Mesenchymal stem cell (in vitro differentiated cells and primary cell): Measurements from ENCODE around the gene GPANK1.

Experiments
- DNase-seq: peaks from one replicate; pipeline ENCODE4 v3.0.0-alpha.2; 2013
- H2AFZ ChIP-seq: one replicate; pipeline ENCODE4 v1.6.1; 2013; ENCODE audit warnings: low read depth, mild to moderate bottlenecking, control low read depth, inconsistent platforms, low read length, moderate library complexity
- H2AK5ac ChIP-seq: 2 replicates; pipeline ENCODE4 v1.6.1; 2013; ENCODE audit warnings: low read length, moderate library complexity, mild to moderate bottlenecking, inconsistent platforms; ENCODE audit not compliant: severe bottlenecking
- H2BK120ac ChIP-seq: one replicate; pipeline ENCODE4 v1.6.1; 2013; ENCODE audit warnings: low read depth, mild to moderate bottlenecking, inconsistent platforms, low read length, moderate library complexity
- H2BK12ac ChIP-seq, 2 experiments: one replicate each; pipeline ENCODE4 v1.6.1; 2013; ENCODE audit warnings: inconsistent platforms in 2 of 2, low read length in 2 of 2, mild to moderate bottlenecking in 2 of 2, moderate library complexity in 2 of 2, control low read depth in 1 of 2
- H2BK15ac ChIP-seq: one replicate; pipeline ENCODE4 v1.6.1; 2013; ENCODE audit warnings: mild to moderate bottlenecking, low read depth, inconsistent platforms; ENCODE audit not compliant: poor library complexity, severe bottlenecking
- H2BK5ac ChIP-seq: 2 replicates; pipeline ENCODE4 v1.6.1; 2013; ENCODE audit warnings: low read depth, mild to moderate bottlenecking, low read length, control low read depth, inconsistent platforms; ENCODE audit not compliant: poor library complexity, severe bottlenecking
- H3K14ac ChIP-seq, 2 experiments: one replicate each; pipeline ENCODE4 v1.6.1; 2013; ENCODE audit warnings: inconsistent platforms in 2 of 2, low read length in 2 of 2, control low read depth in 1 of 2, mild to moderate bottlenecking in 1 of 2, moderate library complexity in 1 of 2
- H3K18ac ChIP-seq, 2 experiments: one replicate each; pipeline ENCODE4 v1.6.1; 2013; ENCODE audit warnings: inconsistent platforms in 2 of 2, low read length in 2 of 2, control low read depth in 1 of 2, low read depth in 1 of 2, mild to moderate bottlenecking in 1 of 2
- H3K23ac ChIP-seq, 2 experiments: one replicate each; pipeline ENCODE4 v1.6.1; 2013; ENCODE audit warnings: inconsistent platforms in 2 of 2, low read length in 2 of 2, mild to moderate bottlenecking in 2 of 2, moderate library complexity in 2 of 2, control low read depth in 1 of 2
- H3K27ac ChIP-seq: 2 replicates; pipeline ENCODE4 v1.5.1; 2013; ENCODE audit warnings: mild to moderate bottlenecking, moderate library complexity, low read length, control low read depth, inconsistent platforms; ENCODE audit not compliant: poor library complexity, severe bottlenecking
- H3K27me3 ChIP-seq, 2 experiments: 2 replicates each; pipeline versions ENCODE4 v1.6.1 to v1.7.0; 2013; ENCODE audit warnings: low read length in 2 of 2, mild to moderate bottlenecking in 2 of 2, moderate library complexity in 2 of 2, control low read depth in 1 of 2, inconsistent platforms in 1 of 2; ENCODE audit not compliant: control insufficient read depth in 1 of 2, insufficient read depth in 1 of 2
- H3K36me3 ChIP-seq, 2 experiments: 2 replicates each; pipeline versions ENCODE4 v1.6.1 to v1.7.0; 2013; ENCODE audit warnings: low read length in 2 of 2, control low read depth in 1 of 2, inconsistent platforms in 1 of 2, low read depth in 1 of 2, mild to moderate bottlenecking in 1 of 2; ENCODE audit not compliant: insufficient read depth in 2 of 2, control insufficient read depth in 1 of 2
- H3K4ac ChIP-seq, 2 experiments: one replicate each; pipeline ENCODE4 v1.6.1; 2013; ENCODE audit warnings: inconsistent platforms in 2 of 2, low read length in 2 of 2, mild to moderate bottlenecking in 2 of 2, moderate library complexity in 2 of 2, control low read depth in 1 of 2, low read depth in 1 of 2
- H3K4me1 ChIP-seq: 2 replicates; pipeline ENCODE4 v1.6.1; 2013; ENCODE audit warnings: low read depth, low read length, control low read depth; ENCODE audit not compliant: control insufficient read depth, insufficient read depth
- H3K4me2 ChIP-seq: 2 replicates; pipeline ENCODE4 v1.6.1; 2013; ENCODE audit warnings: low read length, mild to moderate bottlenecking, inconsistent platforms; ENCODE audit not compliant: poor library complexity, severe bottlenecking
- H3K4me3 ChIP-seq, 2 experiments: 2 replicates each; pipeline versions ENCODE4 v1.5.1 to v1.7.0; 2013; ENCODE audit warnings: low read length in 2 of 2, mild to moderate bottlenecking in 2 of 2, control low read depth in 1 of 2, low read depth in 1 of 2; ENCODE audit not compliant: insufficient read depth in 1 of 2
- H3K79me1 ChIP-seq: replicated peaks from 2 replicates; pipeline ENCODE4 v1.6.1; 2013; ENCODE audit warnings: mild to moderate bottlenecking, control low read depth, low read length, inconsistent platforms; ENCODE audit not compliant: poor library complexity, severe bottlenecking
- H3K9ac ChIP-seq: 2 replicates; pipeline ENCODE4 v1.7.0; 2013; ENCODE audit warnings: mild to moderate bottlenecking, low read length, moderate library complexity
- H3K9me3 ChIP-seq: 2 replicates; pipeline ENCODE4 v1.7.0; 2013; ENCODE audit warnings: mild to moderate bottlenecking, low read length; ENCODE audit not compliant: control insufficient read depth
- H4K8ac ChIP-seq: one replicate; pipeline ENCODE4 v1.6.1; 2013; ENCODE audit warnings: inconsistent platforms, mild to moderate bottlenecking, low read length, moderate library complexity
- H4K91ac ChIP-seq: one replicate; pipeline ENCODE4 v1.6.1; 2013; ENCODE audit warnings: mild to moderate bottlenecking, low read length, inconsistent platforms
- WGBS: methylation state at CpG from one replicate; pipeline ENCODE4 v1.1.7; 2013; ENCODE audit warnings: mixed read lengths; 5-methylcytosine and 5-hydroxymethylcytosine counted together

GPANK1 gene

GRCh38 chr6:31619805-31620585, 44.8 kb downstream of the GPANK1 start:
- peak overlapping the region in 1 of 2 experiments; percentile 83 for H2BK12ac ChIP-seq
- peak overlapping the region; percentile 61 for H2AFZ ChIP-seq
- H3K4ac ChIP-seq: peak overlapping the region in 1 of 2 experiments; percentile 88
- peak overlapping the region; percentile 96 for H2BK15ac ChIP-seq
- H3K27me3 ChIP-seq: peaks cover 0 to 3% of the 10 kb centered on the region in 2 experiments
- H3K36me3 ChIP-seq: peaks cover 22 to 24% of the 10 kb centered on the region in 2 experiments
- H3K4me2 ChIP-seq: peak overlapping the region; percentile 86
- H3K14ac ChIP-seq: peak overlapping the region in 1 of 2 experiments; percentile 97
- no peak overlapping the region for H2BK120ac ChIP-seq
- H2BK5ac ChIP-seq: peak overlapping the region; percentile 89
- peak overlapping the region; percentile 95 for H3K9ac ChIP-seq
- H2AK5ac ChIP-seq: no peak overlapping the region
- peak overlapping the region; percentile 61 to 83 for H3K4me3 ChIP-seq
- H4K8ac ChIP-seq: peak overlapping the region; percentile 71
- peak overlapping the region; percentile 36 for H4K91ac ChIP-seq
- peak overlapping the region; percentile 88 to 96 for H3K18ac ChIP-seq
- H3K9me3 ChIP-seq: no peaks in the 10 kb centered on the region
- under 1% methylated on average over 44 of the region's 50 CpGs for whole genome bisulfite sequencing
- no peak overlapping the region for H3K23ac ChIP-seq
- peak; percentile 100 for DNase-seq
- H3K4me1 ChIP-seq: peaks cover 10% of the 10 kb centered on the region
- H3K79me1 ChIP-seq: peaks cover 5% of the 10 kb centered on the region
- H3K27ac ChIP-seq: peak overlapping the region; percentile 98

- no peak overlapping the region for H3K4me2 ChIP-seq
- WGBS: 82% methylated on average over 2 of the region's 2 CpGs
- H3K23ac ChIP-seq: no peak overlapping the region
- no peak overlapping the region for H3K4me3 ChIP-seq
- no peak overlapping the region for H2BK5ac ChIP-seq
- H2BK15ac ChIP-seq: no peak overlapping the region
- no peaks in the 10 kb centered on the region for H3K4me1 ChIP-seq
- H3K9ac ChIP-seq: no peak overlapping the region
- no peaks in the 10 kb centered on the region for H3K36me3 ChIP-seq
- no peak overlapping the region for H3K4ac ChIP-seq
- no peak overlapping the region for H4K8ac ChIP-seq
- no peak overlapping the region for H2AFZ ChIP-seq
- peak; percentile 28 for DNase-seq
- no peak overlapping the region for H2AK5ac ChIP-seq
- H3K14ac ChIP-seq: no peak overlapping the region
- H3K18ac ChIP-seq: no peak overlapping the region
- H2BK120ac ChIP-seq: no peak overlapping the region
- H3K27me3 ChIP-seq: peaks cover 3% of the 10 kb centered on the region in 2 experiments
- H2BK12ac ChIP-seq: no peak overlapping the region
- no peaks in the 10 kb centered on the region for H3K79me1 ChIP-seq
- no peaks in the 10 kb centered on the region for H3K9me3 ChIP-seq
- no peak overlapping the region for H3K27ac ChIP-seq
- H4K91ac ChIP-seq: no peak overlapping the region
Observed at GRCh38 chr6:31617010-31617409, 47.8 kb downstream of the GPANK1 start.

GRCh38 chr6:31615748-31616147, 49.0 kb downstream of the GPANK1 start:
- no peak overlapping the region for H2AK5ac ChIP-seq
- H2BK120ac ChIP-seq: no peak overlapping the region
- H3K4me1 ChIP-seq: no peaks in the 10 kb centered on the region
- no peaks in the 10 kb centered on the region for H3K36me3 ChIP-seq
- no peak overlapping the region for H3K9ac ChIP-seq
- H3K79me1 ChIP-seq: no peaks in the 10 kb centered on the region
- no peak overlapping the region for H3K4ac ChIP-seq
- DNase-seq: no peak
- no peak overlapping the region for H3K18ac ChIP-seq
- peaks cover 3% of the 10 kb centered on the region in 2 experiments for H3K27me3 ChIP-seq
- no peak overlapping the region for H2AFZ ChIP-seq
- H2BK5ac ChIP-seq: no peak overlapping the region
- no peak overlapping the region for H2BK15ac ChIP-seq
- no peak overlapping the region for H3K4me3 ChIP-seq
- H4K8ac ChIP-seq: no peak overlapping the region
- WGBS: 66% methylated on average over 6 of the region's 7 CpGs
- H3K4me2 ChIP-seq: no peak overlapping the region
- no peaks in the 10 kb centered on the region for H3K9me3 ChIP-seq
- no peak overlapping the region for H2BK12ac ChIP-seq
- no peak overlapping the region for H3K23ac ChIP-seq
- H3K27ac ChIP-seq: no peak overlapping the region
- H4K91ac ChIP-seq: no peak overlapping the region
- no peak overlapping the region for H3K14ac ChIP-seq

DNA sequence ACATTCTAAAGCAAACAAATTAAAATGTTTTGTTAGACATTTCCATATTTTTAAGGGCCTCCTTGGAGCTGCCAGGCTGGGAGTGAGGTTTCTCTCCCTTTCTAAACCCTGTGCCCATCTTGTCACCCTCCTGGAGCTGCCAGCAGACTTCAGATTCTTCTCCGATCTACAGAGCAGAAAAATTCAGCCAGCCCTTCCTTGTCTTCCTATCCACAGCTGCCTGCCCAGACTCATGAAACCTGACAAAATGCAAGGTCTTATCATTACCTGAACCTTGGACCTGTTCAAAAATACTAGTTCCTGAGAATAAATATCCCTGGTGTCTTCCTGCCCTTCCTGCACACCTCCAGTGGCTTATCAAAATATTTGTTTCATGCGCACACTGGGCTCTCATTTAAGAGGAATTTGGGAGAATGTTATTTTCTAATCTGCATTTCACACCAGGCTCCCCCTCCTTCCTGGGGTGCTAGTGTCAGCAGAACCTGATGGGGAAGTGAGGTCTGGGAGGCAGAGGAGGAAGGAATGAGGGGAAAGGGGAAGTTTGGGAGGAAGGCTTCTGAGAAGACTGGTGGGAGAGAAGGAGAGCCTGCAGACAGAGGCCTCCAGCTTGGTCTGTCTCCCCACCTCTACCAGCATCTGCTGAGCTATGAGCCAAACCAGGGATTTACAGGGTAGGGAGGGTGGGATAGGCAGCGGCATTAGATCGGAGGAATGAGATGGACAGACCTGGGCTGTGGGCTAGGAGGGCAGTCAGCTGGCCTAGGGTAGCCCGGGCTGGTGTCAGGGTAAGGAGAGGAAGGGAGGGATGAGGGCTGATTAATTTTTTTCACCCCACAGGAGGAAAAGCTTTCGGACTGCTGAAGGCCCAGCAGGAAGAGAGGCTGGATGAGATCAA, 49.9 kb downstream of the GPANK1 start, which contains the start of gene AIF1:
AIF1 (plus strand) TSS at position 551 of the 895 bp plus-strand sequence; CDS start at position 647, 96 bp downstream.
- Histone ChIP-seq H3K23ac (no peak within 1 kb of the TSS), H3K27ac (no peak within 1 kb of the TSS)
- WGBS: 67% methylated on average over 5 of the region's 6 CpGs

More for the DNA sequence above, 49.9 kb downstream of the GPANK1 start, which contains the start of gene AIF1:
- H3K27me3 ChIP-seq: peaks cover 3% of the 10 kb centered on the region in 2 experiments
- H3K14ac ChIP-seq: no peak within 1 kb of the TSS
- peak within 1 kb of the TSS in 1 of 2 experiments; percentile 42 for H2BK12ac ChIP-seq
- H2AFZ ChIP-seq: no peak within 1 kb of the TSS
- no peak within 1 kb of the TSS for H4K8ac ChIP-seq
- DNase-seq: no peak
- H2BK5ac ChIP-seq: no peak within 1 kb of the TSS
- H2BK15ac ChIP-seq: no peak within 1 kb of the TSS
- no peak within 1 kb of the TSS for H3K4ac ChIP-seq
- H3K18ac ChIP-seq: no peak within 1 kb of the TSS
- H3K4me3 ChIP-seq: no peak within 1 kb of the TSS
- no peak within 1 kb of the TSS for H2AK5ac ChIP-seq
- H2BK120ac ChIP-seq: no peak within 1 kb of the TSS
- no peak within 1 kb of the TSS for H4K91ac ChIP-seq
- no peaks in the 10 kb centered on the region for H3K9me3 ChIP-seq
- H3K4me1 ChIP-seq: no peaks in the 10 kb centered on the region
- H3K36me3 ChIP-seq: no peaks in the 10 kb centered on the region
- no peak within 1 kb of the TSS for H3K9ac ChIP-seq
- no peaks in the 10 kb centered on the region for H3K79me1 ChIP-seq
- H3K4me2 ChIP-seq: no peak within 1 kb of the TSS
